ENCODE measurements around the gene EPHB3. TPM values are rescaled to one million over a fixed set of nuclear protein-coding genes. Genes with fewer than 3 reads are reported as not detected.

The EPHB3 gene
- total RNA-seq, 1 donor from 2014 or later: 7.2 TPM

DNA sequence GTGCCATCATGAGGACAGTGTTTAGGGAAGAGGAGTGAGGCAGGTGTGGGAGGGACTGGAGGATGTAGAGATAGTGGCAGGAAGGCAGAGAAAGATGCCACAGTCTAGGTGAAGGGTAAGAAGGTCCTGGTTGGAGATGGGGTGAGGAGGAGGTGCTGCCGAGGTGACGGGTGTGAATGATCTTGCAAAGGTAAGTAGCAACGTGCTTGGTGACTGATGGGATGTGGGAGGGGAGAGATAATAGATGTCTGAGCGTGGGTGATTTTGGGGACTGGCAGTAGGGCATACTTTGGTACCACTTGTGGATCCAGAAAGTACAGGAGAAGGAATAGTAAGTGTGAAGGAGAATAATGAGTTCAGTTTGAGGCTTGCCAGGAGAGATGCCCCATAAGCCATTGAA lies 27.2 kb downstream of the EPHB3 start:
- TF ChIP-seq, protein P1, sequence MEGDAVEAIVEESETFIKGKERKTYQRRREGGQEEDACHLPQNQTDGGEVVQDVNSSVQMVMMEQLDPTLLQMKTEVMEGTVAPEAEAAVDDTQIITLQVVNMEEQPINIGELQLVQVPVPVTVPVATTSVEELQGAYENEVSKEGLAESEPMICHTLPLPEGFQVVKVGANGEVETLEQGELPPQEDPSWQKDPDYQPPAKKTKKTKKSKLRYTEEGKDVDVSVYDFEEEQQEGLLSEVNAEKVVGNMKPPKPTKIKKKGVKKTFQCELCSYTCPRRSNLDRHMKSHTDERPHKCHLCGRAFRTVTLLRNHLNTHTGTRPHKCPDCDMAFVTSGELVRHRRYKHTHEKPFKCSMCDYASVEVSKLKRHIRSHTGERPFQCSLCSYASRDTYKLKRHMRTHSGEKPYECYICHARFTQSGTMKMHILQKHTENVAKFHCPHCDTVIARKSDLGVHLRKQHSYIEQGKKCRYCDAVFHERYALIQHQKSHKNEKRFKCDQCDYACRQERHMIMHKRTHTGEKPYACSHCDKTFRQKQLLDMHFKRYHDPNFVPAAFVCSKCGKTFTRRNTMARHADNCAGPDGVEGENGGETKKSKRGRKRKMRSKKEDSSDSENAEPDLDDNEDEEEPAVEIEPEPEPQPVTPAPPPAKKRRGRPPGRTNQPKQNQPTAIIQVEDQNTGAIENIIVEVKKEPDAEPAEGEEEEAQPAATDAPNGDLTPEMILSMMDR (IDR thresholded peaks at IDR 0.05): no peak
- DNase-seq (ENCODE audit: low spot score): no peak
- H3K4me1 Mint-ChIP-seq (ENCODE audit: low read depth): peaks cover 32% of the 10 kb centered on the region

DNA sequence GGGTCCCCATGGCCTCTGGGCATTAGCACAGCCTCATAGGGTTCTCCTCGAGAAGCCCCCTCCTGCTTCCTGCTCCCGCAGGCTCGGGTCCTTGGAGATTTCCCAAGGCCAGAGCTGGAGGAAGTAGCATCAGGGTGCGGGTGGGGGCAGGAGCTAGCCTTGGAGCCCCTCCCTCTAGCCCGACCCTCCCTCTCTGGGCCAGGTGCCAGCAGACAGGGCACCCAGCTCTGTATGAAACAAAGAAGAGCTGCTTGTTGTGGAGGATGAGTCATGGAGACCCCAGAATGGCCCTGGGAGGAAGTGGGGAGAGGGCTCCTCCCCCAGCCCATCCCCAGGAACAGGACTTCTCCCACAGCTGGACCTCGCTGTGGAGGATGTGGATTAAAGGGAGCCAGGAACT lies 29.2 kb downstream of the EPHB3 start:
- TF ChIP-seq, protein P1 (IDR thresholded peaks at IDR 0.05): no peak
- Mint-ChIP-seq H3K36me3 (ENCODE audit: low read depth) (no peaks in the 10 kb centered on the region), H3K27ac (ENCODE audit: unreplicated experiment) (no peak overlapping the region), H3K4me3 (ENCODE audit: unreplicated experiment) (no peak overlapping the region), H3K27me3 (ENCODE audit: low read depth) (no peaks in the 10 kb centered on the region), H3K9me3 (ENCODE audit: low read depth) (no peaks in the 10 kb centered on the region), H3K4me1 (ENCODE audit: low read depth) (peaks cover 27% of the 10 kb centered on the region)
- no peak for DNase-seq (ENCODE audit: low spot score)

More for the DNA sequence above, 27.2 kb downstream of the EPHB3 start:
- H3K27me3 Mint-ChIP-seq (ENCODE audit: low read depth): no peaks in the 10 kb centered on the region
- H3K9me3 Mint-ChIP-seq (ENCODE audit: low read depth): no peaks in the 10 kb centered on the region
- H3K4me3 Mint-ChIP-seq (ENCODE audit: unreplicated experiment): no peak overlapping the region
- H3K36me3 Mint-ChIP-seq (ENCODE audit: low read depth): no peaks in the 10 kb centered on the region
- H3K27ac Mint-ChIP-seq (ENCODE audit: unreplicated experiment): no peak overlapping the region

DNA sequence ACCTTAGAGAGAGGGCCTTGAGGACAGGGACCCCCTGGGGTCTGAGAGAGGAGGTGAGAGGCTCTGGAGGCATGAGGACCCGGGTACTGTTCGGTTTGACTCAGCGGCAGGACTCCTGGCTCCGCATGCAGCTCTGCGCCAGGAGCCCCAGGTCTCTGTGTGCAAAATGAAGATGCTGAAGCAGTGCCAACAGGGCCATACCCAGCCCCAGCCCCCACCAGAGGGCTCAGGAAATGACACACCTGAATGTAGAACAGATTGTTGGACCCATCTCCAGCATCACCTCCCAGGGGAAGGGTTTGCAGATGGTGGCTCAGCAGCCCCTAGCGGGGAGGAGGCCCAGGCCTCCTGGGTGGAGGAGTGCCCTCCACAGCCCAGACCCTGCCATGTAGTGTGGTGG lies 30.2 kb downstream of the EPHB3 start:
- TF ChIP-seq, protein P1 (IDR thresholded peaks at IDR 0.05): no peak
- Mint-ChIP-seq H3K9me3 (ENCODE audit: low read depth) (no peaks in the 10 kb centered on the region), H3K27me3 (ENCODE audit: low read depth) (no peaks in the 10 kb centered on the region), H3K36me3 (ENCODE audit: low read depth) (no peaks in the 10 kb centered on the region), H3K4me1 (ENCODE audit: low read depth) (peaks cover 27% of the 10 kb centered on the region), H3K27ac (ENCODE audit: unreplicated experiment) (no peak overlapping the region), H3K4me3 (ENCODE audit: unreplicated experiment) (no peak overlapping the region)
- DNase-seq (ENCODE audit: low spot score): no peak

DNA sequence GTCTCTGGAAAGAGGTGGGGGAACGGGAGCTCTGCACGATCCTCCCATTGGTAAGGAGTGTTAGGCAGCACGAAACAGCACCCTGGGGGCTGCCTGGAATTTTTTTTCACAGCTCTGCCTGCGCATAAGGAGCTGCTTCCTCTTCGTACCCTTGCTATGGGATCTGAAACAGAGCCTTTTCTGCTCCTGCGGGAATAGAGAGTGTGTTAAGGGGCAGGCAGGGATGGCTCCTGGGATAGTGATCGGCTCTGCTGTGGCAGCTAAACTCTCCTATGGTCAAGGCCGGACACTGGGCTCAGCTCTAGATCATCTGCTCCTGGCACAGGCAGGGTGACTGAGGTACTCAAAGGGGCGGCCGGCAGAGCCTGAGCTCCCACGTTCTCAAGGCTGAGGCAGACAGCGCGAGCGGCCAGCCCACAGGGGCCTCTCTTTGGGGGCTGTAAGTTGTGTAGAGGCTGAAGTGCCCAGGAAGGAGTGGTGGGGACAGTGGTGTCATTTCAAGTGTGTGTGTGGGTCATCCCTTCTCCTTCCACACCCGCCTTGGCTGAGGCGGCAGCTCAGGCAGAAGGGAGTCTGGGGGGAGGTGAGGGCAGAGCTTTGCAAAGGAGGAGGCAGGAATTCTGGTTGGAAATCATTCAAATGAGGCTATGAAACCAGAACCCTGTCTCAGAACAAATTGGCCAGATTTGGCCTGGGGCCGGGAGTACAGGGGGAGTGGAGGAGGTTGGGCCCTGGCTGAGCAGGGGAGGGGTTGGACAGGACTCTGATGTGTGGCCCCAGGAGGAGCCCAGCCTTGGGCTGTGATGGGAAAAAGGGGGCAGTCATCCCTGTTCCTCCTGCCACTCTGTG lies 31.0 kb downstream of the EPHB3 start:
- Mint-ChIP-seq H3K36me3 (ENCODE audit: low read depth) (no peaks in the 10 kb centered on the region), H3K4me3 (ENCODE audit: unreplicated experiment) (peak overlapping the region; percentile 42), H3K27me3 (ENCODE audit: low read depth) (no peaks in the 10 kb centered on the region), H3K27ac (ENCODE audit: unreplicated experiment) (peak overlapping the region; percentile 79), H3K4me1 (ENCODE audit: low read depth) (peaks cover 27% of the 10 kb centered on the region), H3K9me3 (ENCODE audit: low read depth) (no peaks in the 10 kb centered on the region)
- TF ChIP-seq, protein P1 (IDR thresholded peaks at IDR 0.05): no peak
- peak; percentile 75 for DNase-seq (ENCODE audit: low spot score)

DNA sequence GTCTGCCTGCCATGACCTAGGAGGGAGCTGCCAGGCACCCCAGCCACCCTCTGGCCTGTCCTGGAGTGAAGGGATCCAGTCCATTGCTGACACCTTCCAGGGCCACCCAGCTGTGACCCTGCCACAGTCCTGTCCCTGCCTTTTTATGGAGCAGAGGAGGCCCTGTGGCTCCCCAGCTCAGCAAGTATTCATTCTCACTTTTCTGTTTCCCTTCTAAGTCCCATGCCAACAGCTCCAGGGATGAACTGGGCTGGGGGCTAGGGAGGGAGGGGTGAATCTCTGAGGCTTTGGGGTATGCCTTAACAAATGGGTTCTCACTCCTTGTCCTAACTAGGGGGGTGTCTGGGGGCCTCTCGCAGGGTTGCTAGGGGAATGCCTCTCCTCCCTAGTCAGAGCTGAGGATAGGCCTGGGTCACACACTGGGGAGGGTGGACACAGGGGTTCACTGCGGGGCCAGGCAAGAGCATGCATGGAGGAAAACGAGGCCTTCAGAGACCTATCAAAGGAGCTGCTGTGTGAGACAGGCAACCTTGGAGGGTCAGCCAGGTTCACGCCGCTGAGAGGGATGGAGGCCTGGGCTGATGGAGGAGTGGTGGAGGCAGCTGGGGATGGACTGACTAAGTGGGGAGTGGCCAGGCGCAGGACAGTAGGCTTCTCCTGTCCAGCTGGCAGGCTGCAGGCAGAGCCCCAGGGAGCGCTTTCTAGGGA lies 31.8 kb downstream of the EPHB3 start:
- TF ChIP-seq, protein P1 (IDR thresholded peaks at IDR 0.05): no peak
- Mint-ChIP-seq H3K27ac (ENCODE audit: unreplicated experiment) (peak overlapping the region; percentile 79), H3K27me3 (ENCODE audit: low read depth) (no peaks in the 10 kb centered on the region), H3K9me3 (ENCODE audit: low read depth) (no peaks in the 10 kb centered on the region), H3K36me3 (ENCODE audit: low read depth) (no peaks in the 10 kb centered on the region), H3K4me3 (ENCODE audit: unreplicated experiment) (no peak overlapping the region), H3K4me1 (ENCODE audit: low read depth) (peaks cover 27% of the 10 kb centered on the region)
- peak; percentile 65 for DNase-seq (ENCODE audit: low spot score)

All from chondrocyte (in vitro differentiated cells).